Measurements from ENCODE around the gene PRKG2. TPM values are rescaled to one million over a fixed set of nuclear protein-coding genes. Genes with fewer than 3 reads are reported as not detected.

Gene PRKG2
- total RNA-seq, 2 experiments from 2014 or later: 0.12 to 0.58 TPM

GRCh38 chr4:81061344-81061730 is 153.7 kb downstream of the PRKG2 start:
- H3K4me3 Mint-ChIP-seq: no peak overlapping the region
- H3K27ac Mint-ChIP-seq: no peak overlapping the region
- H3K36me3 Mint-ChIP-seq: no peaks in the 10 kb centered on the region
- H3K9me3 Mint-ChIP-seq: no peaks in the 10 kb centered on the region
- DNase-seq: no peak
- no peaks in the 10 kb centered on the region for H3K4me1 Mint-ChIP-seq
- peaks cover 6% of the 10 kb centered on the region for H3K27me3 Mint-ChIP-seq

DNA sequence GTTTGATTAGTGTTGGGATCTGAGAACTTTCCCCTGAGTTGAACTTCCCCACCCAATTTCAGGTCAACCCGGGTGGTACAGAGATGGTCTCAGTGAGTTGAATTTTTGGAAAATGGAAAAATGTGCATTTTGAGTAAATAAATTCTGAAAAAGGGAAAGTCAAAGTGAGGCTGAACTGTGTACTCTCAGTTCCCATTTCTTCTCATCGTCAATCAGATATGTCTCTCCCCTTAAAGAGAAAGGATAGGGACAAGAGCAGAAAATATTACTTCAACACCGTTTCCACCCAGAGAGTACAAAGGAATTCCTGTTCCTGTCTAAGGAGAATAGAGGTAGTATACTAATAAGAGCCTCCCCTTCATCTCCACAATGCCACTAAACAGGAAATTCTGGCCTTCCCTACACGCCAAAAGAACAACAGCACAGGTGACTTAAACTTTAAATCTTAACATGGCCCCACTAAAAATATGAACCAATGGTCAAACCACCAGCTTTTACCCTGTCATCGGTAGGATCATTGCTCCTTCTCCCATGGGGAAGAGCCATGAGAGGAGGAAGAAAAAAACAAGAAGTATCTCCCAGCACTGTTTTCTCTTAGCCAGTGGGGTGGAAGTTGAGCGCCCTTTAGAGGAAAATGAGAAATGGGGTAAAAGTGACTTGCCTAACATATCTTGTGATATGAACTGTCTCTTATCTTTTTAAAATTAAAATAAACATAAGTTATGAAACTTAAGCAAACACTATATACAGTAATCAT is 154.3 kb downstream of the PRKG2 start:
- peaks cover 4% of the 10 kb centered on the region for H3K27me3 Mint-ChIP-seq
- DNase-seq: no peak
- no peak overlapping the region for H3K4me3 Mint-ChIP-seq
- no peaks in the 10 kb centered on the region for H3K9me3 Mint-ChIP-seq
- no peaks in the 10 kb centered on the region for H3K36me3 Mint-ChIP-seq
- no peak overlapping the region for H3K27ac Mint-ChIP-seq
- H3K4me1 Mint-ChIP-seq: no peaks in the 10 kb centered on the region

DNA sequence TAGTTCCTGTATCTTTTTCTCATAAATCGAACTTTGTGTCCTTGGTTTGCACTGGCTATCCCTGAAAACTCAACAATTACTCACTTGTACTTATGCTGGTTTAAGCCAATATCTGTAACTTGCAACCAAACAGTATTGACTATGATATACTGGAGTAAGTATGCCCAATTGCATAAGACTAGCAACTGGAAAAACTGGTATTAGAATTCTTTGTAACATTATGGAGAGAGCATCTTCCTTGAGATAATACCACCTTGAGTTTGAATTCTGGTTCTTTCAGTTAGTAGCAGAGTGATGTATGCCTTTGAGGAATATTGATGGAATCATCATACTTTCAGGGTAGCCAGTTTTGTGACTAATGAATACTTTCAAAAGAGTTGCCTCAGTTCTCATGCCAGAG is 156.4 kb downstream of the PRKG2 start:
- no peaks in the 10 kb centered on the region for H3K9me3 Mint-ChIP-seq
- H3K4me1 Mint-ChIP-seq: no peaks in the 10 kb centered on the region
- H3K27ac Mint-ChIP-seq: no peak overlapping the region
- H3K4me3 Mint-ChIP-seq: no peak overlapping the region
- peaks cover 4% of the 10 kb centered on the region for H3K27me3 Mint-ChIP-seq
- H3K36me3 Mint-ChIP-seq: no peaks in the 10 kb centered on the region
- no peak for DNase-seq

- H3K36me3 Mint-ChIP-seq: no peaks in the 10 kb centered on the region
- H3K4me1 Mint-ChIP-seq: peaks cover 2% of the 10 kb centered on the region
- H3K9me3 Mint-ChIP-seq: no peaks in the 10 kb centered on the region
- no peak overlapping the region for H3K27ac Mint-ChIP-seq
- peak; percentile 25 for DNase-seq
- no peak overlapping the region for H3K4me3 Mint-ChIP-seq
- H3K27me3 Mint-ChIP-seq: no peaks in the 10 kb centered on the region
These were observed 162.6 kb downstream of the PRKG2 start for GRCh38 chr4:81052119-81053068.

DNA sequence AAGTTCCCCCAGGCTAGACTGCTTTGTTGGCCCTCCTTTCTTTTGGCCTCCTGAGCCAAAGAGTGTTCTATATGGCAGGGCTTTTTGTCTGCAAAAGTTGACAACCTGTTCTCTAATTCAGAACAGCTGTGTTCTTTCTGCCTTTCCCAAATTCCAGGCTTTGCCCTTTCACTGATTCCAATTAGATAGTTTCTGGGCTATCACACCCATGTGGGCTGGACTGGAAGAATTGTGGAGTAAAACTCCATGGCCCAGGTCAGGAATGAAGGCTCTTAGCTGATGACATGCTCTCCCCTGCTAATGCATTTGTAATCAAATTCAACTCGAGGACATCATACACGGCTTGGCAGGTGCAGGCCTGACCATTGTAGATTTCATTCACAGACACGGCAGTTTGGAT is 165.1 kb downstream of the PRKG2 start:
- H3K4me3 Mint-ChIP-seq: no peak overlapping the region
- peaks cover 2% of the 10 kb centered on the region for H3K4me1 Mint-ChIP-seq
- no peak for DNase-seq
- H3K9me3 Mint-ChIP-seq: no peaks in the 10 kb centered on the region
- H3K27ac Mint-ChIP-seq: no peak overlapping the region
- H3K27me3 Mint-ChIP-seq: no peaks in the 10 kb centered on the region
- no peaks in the 10 kb centered on the region for H3K36me3 Mint-ChIP-seq

- Mint-ChIP-seq H3K27ac (no peak overlapping the region), H3K9me3 (no peaks in the 10 kb centered on the region), H3K4me3 (no peak overlapping the region), H3K4me1 (peaks cover 2% of the 10 kb centered on the region), H3K27me3 (peaks cover 3% of the 10 kb centered on the region), H3K36me3 (no peaks in the 10 kb centered on the region)
- DNase-seq: no peak
These were observed 165.7 kb downstream of the PRKG2 start for GRCh38 chr4:81049330-81049729.

GRCh38 chr4:81042578-81043365 is 172.2 kb downstream of the PRKG2 start:
- DNase-seq: no peak
- Mint-ChIP-seq H3K4me1 (no peaks in the 10 kb centered on the region), H3K36me3 (no peaks in the 10 kb centered on the region), H3K4me3 (no peak overlapping the region), H3K27ac (no peak overlapping the region), H3K9me3 (no peaks in the 10 kb centered on the region), H3K27me3 (peaks cover 15% of the 10 kb centered on the region)

- Mint-ChIP-seq H3K4me3 (no peak overlapping the region), H3K9me3 (no peaks in the 10 kb centered on the region), H3K27ac (no peak overlapping the region), H3K4me1 (no peaks in the 10 kb centered on the region), H3K27me3 (peaks cover 15% of the 10 kb centered on the region), H3K36me3 (no peaks in the 10 kb centered on the region)
- no peak for DNase-seq
These were observed 174.9 kb downstream of the PRKG2 start for GRCh38 chr4:81040012-81040659.

DNA sequence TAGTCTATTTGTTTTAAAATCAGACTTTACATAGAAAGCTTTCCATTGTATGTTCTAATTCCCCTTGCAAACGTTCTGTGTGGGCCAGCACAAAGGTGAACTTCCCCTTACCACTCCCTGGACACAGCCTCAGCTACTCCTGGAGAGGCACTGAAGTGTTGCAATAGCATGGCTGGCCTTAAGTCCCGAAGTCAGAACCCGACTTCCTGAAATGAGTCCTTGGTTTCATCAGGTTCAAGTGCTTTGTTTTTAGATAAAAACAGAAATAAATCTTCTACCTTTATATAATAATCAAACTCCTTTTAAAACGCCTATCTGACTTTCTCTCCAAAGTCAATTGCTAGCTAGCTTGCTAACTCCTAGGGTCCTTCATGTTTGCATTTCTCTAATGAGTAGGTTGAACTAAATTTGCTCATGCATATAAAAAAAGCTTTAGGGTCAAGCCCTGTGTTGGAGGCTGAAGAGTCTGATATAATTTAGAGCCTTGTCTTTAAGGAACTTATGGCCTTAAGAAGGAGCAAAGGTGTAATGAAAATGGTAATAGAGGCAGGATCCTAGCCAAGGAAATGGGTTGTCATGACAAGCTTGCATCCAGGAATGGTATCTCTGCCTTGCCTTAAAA is 175.6 kb downstream of the PRKG2 start:
- Mint-ChIP-seq H3K27ac (no peak overlapping the region), H3K9me3 (no peaks in the 10 kb centered on the region), H3K36me3 (no peaks in the 10 kb centered on the region), H3K27me3 (peaks cover 12% of the 10 kb centered on the region), H3K4me1 (no peaks in the 10 kb centered on the region), H3K4me3 (no peak overlapping the region)
- no peak for DNase-seq

GRCh38 chr4:81038636-81039350 is 176.2 kb downstream of the PRKG2 start:
- Mint-ChIP-seq H3K27ac (no peak overlapping the region), H3K27me3 (peaks cover 15% of the 10 kb centered on the region), H3K9me3 (no peaks in the 10 kb centered on the region), H3K4me3 (no peak overlapping the region), H3K4me1 (no peaks in the 10 kb centered on the region), H3K36me3 (no peaks in the 10 kb centered on the region)
- DNase-seq: no peak

Other genes starting within 250 kb of the PRKG2 start
- not detected for gene BMP3, start 184.5 kb downstream of the PRKG2 start, total RNA-seq

Data from activated naive CD8-positive, alpha-beta T cell treated with anti-CD3 and anti-CD28 coated beads for 36 hours (primary cell).